ENCODE results near the gene LSMEM2. TPM values are rescaled to one million over a fixed set of nuclear protein-coding genes. Genes with fewer than 3 reads are reported as not detected.
"Not testable (repeated sequence)": the region's sequence is repeated elsewhere in the genome, so short reads cannot be mapped to it uniquely, and the experiment has no call there.

LSMEM2 gene
- polyA plus RNA-seq, 1 donor, result 0.25 TPM

DNA sequence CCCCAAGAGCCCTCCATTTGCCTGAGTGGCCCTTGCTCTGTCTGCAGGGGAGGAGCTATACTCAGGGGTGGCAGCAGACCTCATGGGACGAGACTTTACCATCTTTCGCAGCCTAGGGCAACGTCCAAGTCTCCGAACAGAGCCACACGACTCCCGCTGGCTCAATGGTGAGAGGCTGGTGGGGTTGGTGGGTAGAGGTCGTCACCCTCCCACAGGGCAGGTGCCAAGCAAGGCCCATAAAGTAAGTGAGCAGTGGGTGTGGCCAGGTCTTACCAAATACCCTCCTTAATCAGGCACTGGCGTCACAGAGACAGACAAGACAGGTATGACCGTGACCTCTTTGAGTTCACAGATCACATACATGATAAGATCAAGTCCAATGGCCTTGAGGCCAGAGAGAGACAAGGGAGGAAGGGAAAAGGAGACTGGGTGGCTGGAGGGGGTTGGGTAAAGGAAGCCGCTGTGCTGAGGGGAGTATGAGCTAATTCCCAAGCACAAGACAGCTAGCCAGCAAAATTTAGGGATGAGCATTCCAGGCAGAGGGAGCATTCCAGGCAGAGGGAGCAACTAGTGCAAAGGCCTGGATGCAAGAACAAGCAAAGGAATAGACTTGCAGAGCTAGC lies 7.5 kb upstream of the LSMEM2 start:
- Histone ChIP-seq H3K36me3 (ENCODE audit: control insufficient read depth, insufficient read depth, low read length) (peaks cover 25% of the 10 kb centered on the region), H3K27me3 (ENCODE audit: control insufficient read depth, insufficient read depth, low read length) (peaks cover 28% of the 10 kb centered on the region), H3K4me1 (ENCODE audit: control insufficient read depth, insufficient read depth, low read length) (peaks cover 70% of the 10 kb centered on the region), H3K9me3 (ENCODE audit: control insufficient read depth, low read depth, low read length) (peaks cover 10% of the 10 kb centered on the region), H3K4me3 (ENCODE audit: low read length) (peak overlapping the region; percentile 75), H3K27ac (ENCODE audit: low read length) (peak overlapping the region; percentile 98)
- no CpG with 5 or more reads among the region's 10 CpGs for WGBS (ENCODE audit: insufficient coverage, low lambda C conversion rate)
- peak; percentile 91 to 93 for DNase-seq

DNA sequence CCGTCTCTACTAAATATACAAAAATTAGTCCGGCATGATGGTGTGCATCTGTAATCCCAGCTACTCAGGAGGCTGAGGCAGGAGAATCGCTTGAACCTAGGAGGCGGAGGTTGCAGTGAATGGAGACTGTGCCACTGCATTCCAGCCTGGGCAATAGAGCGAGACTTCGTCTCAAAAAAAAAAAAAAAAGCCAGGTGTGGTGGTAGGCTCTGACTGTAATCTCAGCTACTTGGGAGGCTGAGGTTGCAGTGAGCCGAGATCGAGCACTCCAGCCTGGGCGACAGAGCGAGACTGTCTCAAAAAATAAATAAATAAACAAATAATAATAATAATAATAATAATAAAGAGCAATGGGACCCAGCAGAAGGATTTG lies 6.4 kb upstream of the LSMEM2 start:
- 100% methylated on average over 2 of the region's 10 CpGs for WGBS (ENCODE audit: insufficient coverage, low lambda C conversion rate)
- peaks cover 33% of the 10 kb centered on the region for H3K27me3 ChIP-seq (ENCODE audit: control insufficient read depth, insufficient read depth, low read length)
- H3K4me1 ChIP-seq (ENCODE audit: control insufficient read depth, insufficient read depth, low read length), result peaks cover 59% of the 10 kb centered on the region
- not testable (repeated sequence) for H3K4me3 ChIP-seq (ENCODE audit: low read length); DNase-seq; H3K27ac ChIP-seq (ENCODE audit: low read length)
- peaks cover 33% of the 10 kb centered on the region for H3K36me3 ChIP-seq (ENCODE audit: control insufficient read depth, insufficient read depth, low read length)
- H3K9me3 ChIP-seq (ENCODE audit: control insufficient read depth, low read depth, low read length), result peaks cover 13% of the 10 kb centered on the region

DNA sequence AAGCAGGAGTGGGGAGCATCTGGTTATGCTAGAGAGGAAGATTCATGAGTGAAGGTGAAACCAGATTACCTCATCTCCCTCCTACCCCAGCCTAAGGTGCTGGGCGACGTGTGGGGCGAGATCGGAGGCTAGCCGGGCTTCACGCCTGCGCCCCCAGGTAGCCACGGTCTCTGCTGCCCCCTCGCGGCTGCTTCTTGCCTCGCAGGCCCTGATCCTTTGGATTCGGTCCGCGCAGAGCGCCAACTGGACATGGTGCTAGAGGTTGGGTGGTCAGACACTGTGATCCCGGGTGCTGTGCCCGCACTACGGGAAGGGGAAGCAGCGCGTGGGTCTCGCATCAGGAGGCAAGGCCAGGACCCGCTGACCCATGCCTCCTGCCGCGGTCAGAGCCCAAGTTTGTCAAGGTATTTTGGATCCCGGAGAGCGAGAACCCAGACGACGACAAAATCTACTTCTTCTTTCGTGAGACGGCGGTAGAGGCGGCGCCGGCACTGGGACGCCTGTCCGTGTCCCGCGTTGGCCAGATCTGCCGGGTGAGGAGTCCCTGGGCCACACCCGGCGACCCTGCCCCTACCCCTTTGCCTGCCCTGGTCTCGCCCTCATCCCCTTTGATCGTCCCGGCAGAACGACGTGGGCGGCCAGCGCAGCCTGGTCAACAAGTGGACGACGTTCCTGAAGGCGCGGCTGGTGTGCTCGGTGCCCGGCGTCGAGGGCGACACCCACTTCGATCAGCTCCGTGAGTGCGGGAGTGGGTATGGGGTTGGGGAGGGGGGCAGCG lies 5.8 kb upstream of the LSMEM2 start:
- peak overlapping the region; percentile 7 for H3K4me3 ChIP-seq (ENCODE audit: low read length)
- peaks cover 54% of the 10 kb centered on the region for H3K4me1 ChIP-seq (ENCODE audit: control insufficient read depth, insufficient read depth, low read length)

DNA sequence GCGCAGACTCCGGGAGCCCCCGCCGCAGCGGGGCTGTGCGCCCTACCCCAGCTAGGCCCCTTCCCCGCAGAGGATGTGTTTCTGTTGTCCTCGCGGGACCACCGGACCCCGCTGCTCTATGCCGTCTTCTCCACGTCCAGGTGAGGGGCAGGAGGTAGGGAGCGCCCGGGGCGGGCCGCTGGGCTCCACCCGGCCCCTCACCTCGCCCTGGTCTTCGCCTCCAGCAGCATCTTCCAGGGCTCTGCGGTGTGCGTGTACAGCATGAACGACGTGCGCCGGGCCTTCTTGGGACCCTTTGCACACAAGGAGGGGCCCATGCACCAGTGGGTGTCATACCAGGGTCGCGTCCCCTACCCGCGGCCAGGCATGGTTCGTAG lies 5.2 kb upstream of the LSMEM2 start:
- peaks cover 48% of the 10 kb centered on the region for H3K4me1 ChIP-seq (ENCODE audit: control insufficient read depth, insufficient read depth, low read length)
- H3K9me3 ChIP-seq (ENCODE audit: control insufficient read depth, low read depth, low read length), result peaks cover 13% of the 10 kb centered on the region
- no peak for DNase-seq
- WGBS (ENCODE audit: insufficient coverage, low lambda C conversion rate), result no CpG with 5 or more reads among the region's 31 CpGs
- no peak overlapping the region for H3K4me3 ChIP-seq (ENCODE audit: low read length)
- H3K36me3 ChIP-seq (ENCODE audit: control insufficient read depth, insufficient read depth, low read length), result peaks cover 40% of the 10 kb centered on the region
- peaks cover 33% of the 10 kb centered on the region for H3K27me3 ChIP-seq (ENCODE audit: control insufficient read depth, insufficient read depth, low read length)
- no peak overlapping the region for H3K27ac ChIP-seq (ENCODE audit: low read length)

More for the DNA sequence above, 5.8 kb upstream of the LSMEM2 start:
- Histone ChIP-seq H3K27me3 (ENCODE audit: control insufficient read depth, insufficient read depth, low read length) (peaks cover 33% of the 10 kb centered on the region), H3K36me3 (ENCODE audit: control insufficient read depth, insufficient read depth, low read length) (peaks cover 36% of the 10 kb centered on the region), H3K9me3 (ENCODE audit: control insufficient read depth, low read depth, low read length) (peaks cover 13% of the 10 kb centered on the region), H3K27ac (ENCODE audit: low read length) (no peak overlapping the region)
- WGBS (ENCODE audit: insufficient coverage, low lambda C conversion rate), result no CpG with 5 or more reads among the region's 61 CpGs
- DNase-seq, result peak; percentile 80

DNA sequence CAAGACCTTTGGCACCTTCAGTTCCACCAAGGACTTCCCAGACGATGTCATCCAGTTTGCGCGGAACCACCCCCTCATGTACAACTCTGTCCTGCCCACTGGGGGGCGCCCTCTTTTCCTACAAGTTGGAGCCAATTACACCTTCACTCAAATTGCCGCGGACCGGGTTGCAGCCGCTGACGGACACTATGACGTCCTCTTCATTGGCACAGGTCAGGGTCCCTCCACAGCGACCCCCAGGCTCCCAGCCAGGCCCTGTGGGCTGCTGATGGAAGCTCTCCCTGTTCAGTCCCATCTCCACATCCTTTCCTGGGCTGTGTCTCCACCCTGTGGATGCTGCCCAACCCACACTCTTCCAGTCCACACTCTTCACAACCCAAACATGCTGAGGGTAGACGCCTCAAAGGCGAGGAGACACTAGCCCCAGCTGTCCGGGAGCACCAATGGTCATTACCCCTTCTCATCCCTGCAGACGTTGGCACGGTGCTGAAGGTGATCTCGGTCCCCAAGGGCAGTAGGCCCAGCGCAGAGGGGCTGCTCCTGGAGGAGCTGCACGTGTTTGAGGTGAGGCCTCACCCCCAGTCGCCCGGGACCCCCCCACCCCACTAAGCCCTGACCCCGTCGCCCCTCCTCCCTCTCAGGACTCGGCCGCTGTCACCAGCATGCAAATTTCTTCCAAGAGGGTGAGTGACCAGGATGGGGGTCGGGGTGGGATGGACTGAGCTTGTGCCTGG lies 4.3 kb upstream of the LSMEM2 start:
- H3K36me3 ChIP-seq (ENCODE audit: control insufficient read depth, insufficient read depth, low read length), result peaks cover 41% of the 10 kb centered on the region
- WGBS (ENCODE audit: insufficient coverage, low lambda C conversion rate), result 47% methylated on average over 5 of the region's 26 CpGs
- no peak overlapping the region for H3K4me3 ChIP-seq (ENCODE audit: low read length)
- peak; percentile 63 to 71 for DNase-seq
- H3K27ac ChIP-seq (ENCODE audit: low read length), result no peak overlapping the region
- H3K27me3 ChIP-seq (ENCODE audit: control insufficient read depth, insufficient read depth, low read length), result peaks cover 33% of the 10 kb centered on the region
- peaks cover 42% of the 10 kb centered on the region for H3K4me1 ChIP-seq (ENCODE audit: control insufficient read depth, insufficient read depth, low read length)
- peaks cover 13% of the 10 kb centered on the region for H3K9me3 ChIP-seq (ENCODE audit: control insufficient read depth, low read depth, low read length)

DNA sequence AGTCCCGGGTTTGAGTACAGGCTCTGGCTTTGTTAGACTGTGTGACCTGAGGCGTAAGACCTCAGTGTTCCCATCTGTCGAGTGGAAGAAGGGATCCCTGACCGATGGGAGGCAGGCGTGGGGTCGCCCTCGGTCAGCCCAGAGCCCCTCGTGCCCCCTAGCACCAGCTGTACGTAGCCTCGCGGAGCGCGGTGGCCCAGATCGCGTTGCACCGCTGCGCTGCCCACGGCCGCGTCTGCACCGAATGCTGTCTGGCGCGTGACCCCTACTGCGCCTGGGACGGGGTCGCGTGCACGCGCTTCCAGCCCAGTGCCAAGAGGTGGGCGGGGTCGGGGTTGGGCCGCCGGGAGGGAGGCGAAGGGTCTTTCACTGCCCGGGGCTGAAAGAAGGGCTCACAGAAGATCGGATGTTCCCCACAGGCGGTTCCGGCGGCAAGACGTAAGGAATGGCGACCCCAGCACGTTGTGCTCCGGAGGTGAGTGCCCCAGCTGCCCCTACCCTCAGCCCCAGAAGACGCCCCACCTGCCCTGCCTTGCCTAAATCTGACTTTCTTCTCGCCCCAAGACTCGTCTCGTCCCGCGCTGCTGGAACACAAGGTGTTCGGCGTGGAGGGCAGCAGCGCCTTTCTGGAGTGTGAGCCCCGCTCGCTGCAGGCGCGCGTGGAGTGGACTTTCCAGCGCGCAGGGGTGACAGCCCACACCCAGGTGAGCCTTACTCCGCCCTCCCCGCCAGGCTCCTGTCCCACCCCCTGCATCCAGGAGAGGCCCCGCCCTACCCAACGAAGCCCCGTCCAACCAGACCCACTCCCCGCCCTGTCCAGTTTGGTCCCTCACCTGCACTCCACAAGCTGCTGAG lies 3.5 kb upstream of the LSMEM2 start:
- H3K4me1 ChIP-seq (ENCODE audit: control insufficient read depth, insufficient read depth, low read length), result peaks cover 38% of the 10 kb centered on the region
- WGBS (ENCODE audit: insufficient coverage, low lambda C conversion rate), result no CpG with 5 or more reads among the region's 65 CpGs
- no peak for DNase-seq
- H3K36me3 ChIP-seq (ENCODE audit: control insufficient read depth, insufficient read depth, low read length), result peaks cover 41% of the 10 kb centered on the region
- no peak overlapping the region for H3K4me3 ChIP-seq (ENCODE audit: low read length)
- peaks cover 33% of the 10 kb centered on the region for H3K27me3 ChIP-seq (ENCODE audit: control insufficient read depth, insufficient read depth, low read length)
- no peak overlapping the region for H3K27ac ChIP-seq (ENCODE audit: low read length)
- peaks cover 13% of the 10 kb centered on the region for H3K9me3 ChIP-seq (ENCODE audit: control insufficient read depth, low read depth, low read length)

DNA sequence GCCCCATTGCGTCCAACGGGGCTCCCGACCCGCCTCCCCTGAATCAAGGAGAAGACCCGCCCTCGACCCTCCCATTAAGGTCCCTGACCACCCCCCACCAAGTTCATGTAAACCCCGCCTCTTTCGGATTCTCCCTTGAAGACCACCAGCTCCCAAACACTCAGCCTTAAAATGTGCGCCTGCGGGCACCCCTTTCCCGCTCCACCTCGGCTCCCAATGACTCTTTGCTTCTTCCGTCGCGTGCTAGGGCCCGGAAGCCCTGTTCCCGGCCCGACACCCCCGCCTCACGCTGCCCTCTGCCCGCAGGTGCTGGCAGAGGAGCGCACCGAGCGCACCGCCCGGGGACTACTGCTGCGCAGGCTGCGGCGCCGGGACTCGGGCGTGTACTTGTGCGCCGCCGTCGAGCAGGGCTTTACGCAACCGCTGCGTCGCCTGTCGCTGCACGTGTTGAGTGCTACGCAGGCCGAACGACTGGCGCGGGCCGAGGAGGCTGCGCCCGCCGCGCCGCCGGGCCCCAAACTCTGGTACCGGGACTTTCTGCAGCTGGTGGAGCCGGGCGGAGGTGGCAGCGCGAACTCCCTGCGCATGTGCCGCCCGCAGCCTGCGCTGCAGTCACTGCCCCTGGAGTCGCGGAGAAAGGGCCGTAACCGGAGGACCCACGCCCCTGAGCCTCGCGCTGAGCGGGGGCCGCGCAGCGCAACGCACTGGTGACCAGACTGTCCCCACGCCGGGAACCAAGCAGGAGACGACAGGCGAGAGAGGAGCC lies 2.7 kb upstream of the LSMEM2 start:
- no peak for DNase-seq
- peaks cover 13% of the 10 kb centered on the region for H3K9me3 ChIP-seq (ENCODE audit: control insufficient read depth, low read depth, low read length)
- H3K36me3 ChIP-seq (ENCODE audit: control insufficient read depth, insufficient read depth, low read length), result peaks cover 41% of the 10 kb centered on the region
- WGBS (ENCODE audit: insufficient coverage, low lambda C conversion rate), result no CpG with 5 or more reads among the region's 79 CpGs
- H3K27ac ChIP-seq (ENCODE audit: low read length), result no peak overlapping the region
- peaks cover 33% of the 10 kb centered on the region for H3K27me3 ChIP-seq (ENCODE audit: control insufficient read depth, insufficient read depth, low read length)
- peaks cover 30% of the 10 kb centered on the region for H3K4me1 ChIP-seq (ENCODE audit: control insufficient read depth, insufficient read depth, low read length)
- H3K4me3 ChIP-seq (ENCODE audit: low read length), result no peak overlapping the region

DNA sequence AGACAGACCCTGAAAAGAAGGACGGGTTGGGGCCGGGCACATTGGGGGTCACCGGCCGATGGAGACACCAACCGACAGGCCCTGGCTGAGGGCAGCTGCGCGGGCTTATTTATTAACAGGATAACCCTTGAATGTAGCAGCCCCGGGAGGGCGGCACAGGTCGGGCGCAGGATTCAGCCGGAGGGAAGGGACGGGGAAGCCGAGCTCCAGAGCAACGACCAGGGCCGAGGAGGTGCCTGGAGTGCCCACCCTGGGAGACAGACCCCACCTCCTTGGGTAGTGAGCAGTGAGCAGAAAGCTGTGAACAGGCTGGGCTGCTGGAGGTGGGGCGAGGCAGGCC lies 2.2 kb upstream of the LSMEM2 start:
- WGBS (ENCODE audit: insufficient coverage, low lambda C conversion rate), result 17% methylated on average over 1 of the region's 17 CpGs
- no peak for DNase-seq
- Histone ChIP-seq H3K4me3 (ENCODE audit: low read length) (no peak overlapping the region), H3K36me3 (ENCODE audit: control insufficient read depth, insufficient read depth, low read length) (peaks cover 41% of the 10 kb centered on the region), H3K4me1 (ENCODE audit: control insufficient read depth, insufficient read depth, low read length) (peaks cover 25% of the 10 kb centered on the region), H3K27me3 (ENCODE audit: control insufficient read depth, insufficient read depth, low read length) (peaks cover 33% of the 10 kb centered on the region), H3K9me3 (ENCODE audit: control insufficient read depth, low read depth, low read length) (peaks cover 13% of the 10 kb centered on the region), H3K27ac (ENCODE audit: low read length) (no peak overlapping the region)

DNA sequence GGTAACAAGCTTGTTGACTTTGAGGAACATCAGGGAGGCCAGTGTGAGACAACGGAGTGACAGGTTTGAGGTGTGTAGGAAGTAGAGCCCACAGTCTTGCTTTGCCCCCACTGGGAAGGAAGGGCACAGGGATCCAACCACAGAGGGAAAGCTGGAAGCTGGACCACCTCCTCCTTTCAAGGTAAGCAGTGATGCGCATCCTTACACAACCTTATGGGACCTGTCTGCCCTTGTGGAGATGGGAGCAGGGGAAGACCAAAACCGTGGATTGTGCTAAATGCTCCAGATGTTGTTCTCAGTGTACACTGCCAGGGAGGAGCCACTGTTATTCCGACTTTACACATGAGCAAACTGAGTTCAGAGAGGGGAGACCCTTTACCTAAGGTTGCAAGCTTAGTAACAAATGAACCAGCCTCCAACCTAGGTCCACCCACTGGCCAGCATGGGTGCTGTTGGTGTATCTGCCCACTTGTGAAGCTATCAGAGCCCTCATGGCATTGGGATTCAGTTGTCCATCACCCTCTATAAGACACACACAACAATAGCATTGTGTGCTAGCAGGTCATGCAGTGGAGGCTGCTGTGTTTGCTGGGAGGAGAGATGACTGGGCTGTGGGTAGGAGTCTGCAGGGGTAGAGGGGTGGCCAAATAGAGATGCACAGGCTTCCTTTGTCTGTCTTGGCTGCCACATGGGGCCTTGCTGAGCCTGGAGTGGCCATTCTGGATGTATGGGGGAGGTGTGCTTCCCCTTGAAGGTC lies 586 bp upstream of the LSMEM2 start:
- H3K27ac ChIP-seq (ENCODE audit: low read length), result no peak overlapping the region
- H3K9me3 ChIP-seq (ENCODE audit: control insufficient read depth, low read depth, low read length), result peaks cover 13% of the 10 kb centered on the region
- no CpG with 5 or more reads among the region's 4 CpGs for WGBS (ENCODE audit: insufficient coverage, low lambda C conversion rate)
- peaks cover 39% of the 10 kb centered on the region for H3K36me3 ChIP-seq (ENCODE audit: control insufficient read depth, insufficient read depth, low read length)
- peaks cover 11% of the 10 kb centered on the region for H3K4me1 ChIP-seq (ENCODE audit: control insufficient read depth, insufficient read depth, low read length)
- DNase-seq, result no peak
- H3K27me3 ChIP-seq (ENCODE audit: control insufficient read depth, insufficient read depth, low read length), result peaks cover 32% of the 10 kb centered on the region
- H3K4me3 ChIP-seq (ENCODE audit: low read length), result no peak overlapping the region

Measured in large intestine (tissue), 3 donors.